Stimulated activated CD8-positive, alpha-beta memory T cell treated with anti-CD3 and anti-CD28 coated beads, Interleukin-4, amount 100 ng/mL, for 24 hours (primary cell): Measurements from ENCODE around the gene SLC41A1.

Source experiments
- DNase-seq: peaks from one replicate; pipeline ENCODE4 v3.0.0-alpha.2; 2020; ENCODE audit warnings: low read depth

SLC41A1 gene

GRCh38 chr1:205751036-205751651 is 61.9 kb downstream of the SLC41A1 start:
- no peak for DNase-seq

DNA sequence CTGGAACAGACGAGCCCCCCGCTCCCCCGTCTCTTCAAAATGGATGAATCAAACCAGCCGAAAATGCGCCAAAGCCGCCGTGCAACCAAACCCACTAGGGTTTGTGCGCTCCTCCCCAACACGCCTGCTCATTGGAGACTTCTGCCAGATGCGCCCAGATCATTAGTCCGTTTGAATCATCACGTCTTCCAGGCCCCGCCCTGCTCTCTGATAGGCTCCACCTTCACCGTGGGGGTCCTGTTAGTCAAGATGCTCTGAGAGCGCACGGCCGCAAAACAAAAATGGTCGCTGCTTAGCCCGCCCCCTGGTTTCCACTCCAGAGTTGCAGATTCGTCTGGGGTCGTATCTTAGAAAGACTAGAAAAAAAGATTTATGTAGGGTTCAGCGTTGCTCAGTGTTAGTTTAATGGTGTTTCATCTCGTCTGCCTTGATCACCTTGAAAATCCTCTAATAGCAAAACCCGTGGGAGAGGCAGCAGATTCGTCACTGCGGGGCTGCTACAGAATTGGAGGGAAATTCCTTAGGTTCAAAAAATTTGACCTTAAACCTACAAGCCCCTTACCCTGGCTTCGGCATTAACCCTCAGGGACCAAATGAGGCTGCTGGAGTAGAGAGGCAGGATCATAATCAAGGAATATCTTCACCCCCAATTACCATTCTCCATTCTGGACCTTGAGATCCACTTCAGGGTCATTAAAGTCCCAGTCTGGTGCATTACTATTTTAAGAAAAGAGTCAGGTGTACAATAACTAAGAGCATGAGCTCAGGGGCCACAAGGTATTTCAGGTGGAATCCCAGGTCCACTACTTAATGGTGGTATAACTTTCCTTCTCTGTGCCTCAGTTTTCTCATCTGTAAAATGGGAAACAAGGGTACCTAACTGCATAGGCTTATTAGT is 62.6 kb downstream of the SLC41A1 start, which contains the start of gene NUCKS1:
Gene NUCKS1, minus strand, starts transcription at position 45 of the 898 bp plus-strand sequence. CDS start 209 bp downstream, outside the sequence.
- peak; percentile 94 for DNase-seq

- peak; percentile 96 for DNase-seq
Measured at GRCh38 chr1:205749234-205750137, 63.5 kb downstream of the SLC41A1 start.

DNA sequence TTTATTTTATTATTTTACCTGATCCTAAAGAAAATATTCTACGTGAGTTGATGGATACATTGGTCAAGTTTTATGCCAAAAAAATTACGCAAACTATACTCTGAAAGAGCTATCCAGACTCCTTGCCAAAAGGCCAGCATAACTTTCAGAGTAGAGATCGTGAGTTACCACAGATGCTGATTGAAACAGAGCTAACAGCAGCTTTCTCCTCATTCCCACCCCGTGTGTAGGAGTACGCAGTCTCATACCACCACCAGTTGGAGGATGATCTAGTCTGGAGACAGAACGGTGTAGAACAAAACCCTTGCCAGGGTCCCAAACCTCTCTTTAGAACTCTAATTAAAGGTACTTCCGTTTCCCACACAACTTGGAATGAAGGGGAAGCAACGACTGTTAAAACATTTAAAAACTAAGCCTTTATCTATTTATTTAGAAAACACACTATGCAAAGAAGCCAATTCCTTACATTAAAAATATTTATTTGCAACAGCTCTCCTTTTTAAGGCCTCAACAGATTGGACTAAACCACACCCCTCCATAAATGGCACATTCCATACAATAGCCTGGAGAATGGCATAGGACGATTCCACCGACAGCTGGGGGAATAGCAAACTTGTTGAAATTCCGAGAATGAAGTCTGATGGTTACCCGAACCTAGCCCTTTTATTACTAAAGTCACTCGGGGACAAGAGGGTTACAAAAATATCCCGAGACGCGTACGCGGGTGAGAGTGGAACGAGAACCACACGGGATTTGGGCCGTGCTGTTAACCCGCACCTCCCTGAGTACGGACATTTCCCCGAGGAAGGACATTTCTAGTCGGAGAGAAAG is 64.4 kb downstream of the SLC41A1 start:
- no peak for DNase-seq

- DNase-seq, result no peak
Measured at GRCh38 chr1:205746757-205747412, 66.1 kb downstream of the SLC41A1 start.

DNA sequence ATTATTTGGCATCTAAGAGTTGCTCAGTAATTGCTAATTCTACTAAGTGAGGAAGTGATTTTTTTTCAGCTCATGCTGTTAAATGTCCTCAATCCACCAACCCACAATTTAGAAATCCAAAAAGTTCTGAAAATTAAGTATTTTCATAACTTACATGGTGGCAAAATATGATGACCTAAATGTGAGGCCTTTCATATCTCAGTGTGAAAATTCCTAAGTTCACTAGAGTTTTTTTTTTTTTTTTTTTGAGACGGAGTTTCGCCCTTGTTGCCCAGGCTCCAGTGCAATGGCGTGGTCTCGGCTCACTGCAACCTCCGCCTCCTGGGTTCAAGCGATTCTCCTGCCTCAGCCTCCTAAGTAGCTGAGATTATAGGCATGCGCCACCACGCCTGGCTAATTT is 68.6 kb downstream of the SLC41A1 start:
- no peak for DNase-seq

GRCh38 chr1:205743977-205744376 is 69.0 kb downstream of the SLC41A1 start:
- DNase-seq, result no peak

- DNase-seq, result no peak
Measured at GRCh38 chr1:205741681-205742080, 71.3 kb downstream of the SLC41A1 start.

- DNase-seq, result no peak
Measured at GRCh38 chr1:205739348-205740160, 73.4 kb downstream of the SLC41A1 start.
